ENCODE results near the gene MAD2L1. TPM values are rescaled to one million over a fixed set of nuclear protein-coding genes. Genes with fewer than 3 reads are reported as not detected.

The MAD2L1 gene
- total and polyA plus RNA-seq, 2 of the 13 experiments (the other 11 are each of a cell fraction or from before 2014, with no cell fraction given): 40.6 to 109 TPM

GRCh38 chr4:120066517-120067340 is at the start of gene MAD2L1 (continued):
- TF ChIP-seq MNT (IDR thresholded peaks at IDR 0.05) (peak; percentile 90), ZBTB46 (CRISPR knock-in tag; IDR thresholded peaks at IDR 0.05; ENCODE audit: borderline replicate concordance) (no peak), RFX3 (CRISPR knock-in tag; IDR thresholded peaks at IDR 0.05) (no peak; the same call in 1 of the 2 replicates), BORCS8-MEF2B (CRISPR knock-in tag; IDR thresholded peaks at IDR 0.05) (peak; percentile 90), ZNF607 (CRISPR knock-in tag; IDR thresholded peaks at IDR 0.05; ENCODE audit: borderline replicate concordance) (0 out of 2 replicates have a peak, but pooled peaks have one; percentile 43), FOXJ3 (CRISPR knock-in tag; IDR thresholded peaks at IDR 0.05; ENCODE audit: borderline replicate concordance) (peak; percentile 54; the same call in 1 of the 2 replicates), THYN1 (CRISPR knock-in tag; IDR thresholded peaks at IDR 0.05; ENCODE audit: borderline replicate concordance, low read depth) (no peak), ZNF556 (CRISPR knock-in tag; IDR thresholded peaks at IDR 0.05; ENCODE audit: borderline replicate concordance) (no peak), ZBTB49 (CRISPR knock-in tag; IDR thresholded peaks at IDR 0.05; ENCODE audit: borderline replicate concordance) (no peak), ATM (IDR thresholded peaks at IDR 0.05; ENCODE audit: borderline replicate concordance) (no peak), ETV6 (CRISPR knock-in tag; conservative IDR thresholded peaks at IDR 0.05) (no peak), STAT5B (CRISPR knock-in tag; IDR thresholded peaks at IDR 0.05) (no peak), TFDP2 (CRISPR knock-in tag; IDR thresholded peaks at IDR 0.05) (peak; percentile 100), NFIB (CRISPR knock-in tag; IDR thresholded peaks at IDR 0.05; ENCODE audit: borderline replicate concordance) (no peak), LCORL (IDR thresholded peaks at IDR 0.05) (no peak), LCORL (CRISPR knock-in tag; IDR thresholded peaks at IDR 0.05) (no peak), ZNF350 (CRISPR knock-in tag; IDR thresholded peaks at IDR 0.05; ENCODE audit: borderline replicate concordance, low read depth) (peak; percentile 95; the same call in 1 of the 2 replicates), ZNF503 (CRISPR knock-in tag; IDR thresholded peaks at IDR 0.05) (no peak), ZNF878 (CRISPR knock-in tag; IDR thresholded peaks at IDR 0.05) (peak; percentile 57; the same call in 1 of the 2 replicates), ZNF7 (CRISPR knock-in tag; IDR thresholded peaks at IDR 0.05) (peak; percentile 84; the same call in 1 of the 2 replicates), ZFAT (CRISPR knock-in tag; conservative IDR thresholded peaks at IDR 0.05) (no peak)
